ENCODE measurements around the gene ANKS1A.

- no peak for TF ChIP-seq CTCF (IDR thresholded peaks at IDR 0.05; ENCODE audit: poor library complexity)
- no peak for TF ChIP-seq EZH2 (IDR thresholded peaks at IDR 0.05; ENCODE audit: borderline replicate concordance)
- no peak for TF ChIP-seq EZH2phosphoT487 (IDR thresholded peaks at IDR 0.05; ENCODE audit: low read depth, severe bottlenecking, unreplicated experiment)
These were observed 142.8 kb downstream of the ANKS1A start for GRCh38 chr6:35031611-35032529.

Measured in hepatocyte (in vitro differentiated cells).